Glutamatergic neuron (in vitro differentiated cells): Measurements from ENCODE around the gene CEP135. TPM values are rescaled to one million over a fixed set of nuclear protein-coding genes. Genes with fewer than 3 reads are reported as not detected.

Source experiments
- DNase-seq: peaks from one replicate; pipeline ENCODE4 v3.0.0; 2022
- H3K27ac Mint-ChIP-seq: one replicate; pipeline ENCODE4 v1.8.0; 2020; ENCODE audit warnings: mild to moderate bottlenecking, mixed read lengths, inconsistent platforms; ENCODE audit not compliant: unreplicated experiment
- H3K27me3 Mint-ChIP-seq: one replicate; pipeline ENCODE4 v1.8.0; 2020; ENCODE audit warnings: mild to moderate bottlenecking, moderate library complexity, mixed read lengths, inconsistent platforms; ENCODE audit not compliant: unreplicated experiment
- H3K36me3 Mint-ChIP-seq: one replicate; pipeline ENCODE4 v1.8.0; 2020; ENCODE audit warnings: mild to moderate bottlenecking, mixed read lengths, inconsistent platforms; ENCODE audit not compliant: unreplicated experiment
- H3K4me1 Mint-ChIP-seq: one replicate; pipeline ENCODE4 v1.8.0; 2020; ENCODE audit warnings: mild to moderate bottlenecking, low read depth, mixed read lengths, inconsistent platforms; ENCODE audit not compliant: unreplicated experiment
- H3K4me3 Mint-ChIP-seq: one replicate; pipeline ENCODE4 v1.8.0; 2020; ENCODE audit warnings: mild to moderate bottlenecking, mixed read lengths, inconsistent platforms; ENCODE audit not compliant: unreplicated experiment
- H3K9me3 Mint-ChIP-seq: one replicate; pipeline ENCODE4 v1.8.0; 2020; ENCODE audit warnings: mild to moderate bottlenecking, moderate library complexity, mixed read lengths, inconsistent platforms; ENCODE audit not compliant: unreplicated experiment
- total RNA-seq: library from RNA; stranded (reverse); fragmentation: NEBNext Ultra II Directional; extraction: Animal tissue kit (Norgen Biotek cat#: 25700); gene quantifications from one replicate; pipeline ENCODE4 v1.2.1, GENCODE V29; 2021; ENCODE audit not compliant: unreplicated experiment
- TF ChIP-seq, protein P1 (sequence below): fragments of 200-600 bp; sonication (generic); IDR thresholded peaks from one replicate; pipeline ENCODE4 v1.5.0; 2021; ENCODE audit not compliant: partially characterized antibody, unreplicated experiment

CEP135 gene
- total RNA-seq, 1 donor from 2014 or later, result 4.2 TPM

DNA sequence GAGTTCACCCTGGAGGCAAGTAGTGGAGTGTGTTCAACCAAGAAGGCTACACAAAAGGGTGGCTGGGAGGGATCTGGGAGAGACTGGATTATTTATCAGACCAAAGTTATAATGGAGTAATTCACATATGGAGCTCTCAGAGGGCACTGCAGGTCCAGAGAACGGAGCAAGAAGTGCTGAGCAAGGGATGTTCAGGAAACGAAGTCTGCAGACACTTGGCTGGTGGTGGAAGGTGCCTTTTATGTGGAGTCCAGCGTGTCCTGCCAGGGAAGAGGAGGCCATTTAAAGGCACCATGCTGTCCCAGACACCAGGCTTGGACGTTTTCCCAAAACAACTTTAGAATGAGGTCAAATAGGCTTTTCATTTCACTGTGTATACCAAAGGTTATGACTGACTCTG is 130.1 kb downstream of the CEP135 start:
- H3K9me3 Mint-ChIP-seq, result peaks cover 8% of the 10 kb centered on the region
- no peak for DNase-seq
- H3K4me1 Mint-ChIP-seq, result peaks cover 13% of the 10 kb centered on the region
- H3K27me3 Mint-ChIP-seq, result peaks cover 4% of the 10 kb centered on the region
- TF ChIP-seq, protein P1, sequence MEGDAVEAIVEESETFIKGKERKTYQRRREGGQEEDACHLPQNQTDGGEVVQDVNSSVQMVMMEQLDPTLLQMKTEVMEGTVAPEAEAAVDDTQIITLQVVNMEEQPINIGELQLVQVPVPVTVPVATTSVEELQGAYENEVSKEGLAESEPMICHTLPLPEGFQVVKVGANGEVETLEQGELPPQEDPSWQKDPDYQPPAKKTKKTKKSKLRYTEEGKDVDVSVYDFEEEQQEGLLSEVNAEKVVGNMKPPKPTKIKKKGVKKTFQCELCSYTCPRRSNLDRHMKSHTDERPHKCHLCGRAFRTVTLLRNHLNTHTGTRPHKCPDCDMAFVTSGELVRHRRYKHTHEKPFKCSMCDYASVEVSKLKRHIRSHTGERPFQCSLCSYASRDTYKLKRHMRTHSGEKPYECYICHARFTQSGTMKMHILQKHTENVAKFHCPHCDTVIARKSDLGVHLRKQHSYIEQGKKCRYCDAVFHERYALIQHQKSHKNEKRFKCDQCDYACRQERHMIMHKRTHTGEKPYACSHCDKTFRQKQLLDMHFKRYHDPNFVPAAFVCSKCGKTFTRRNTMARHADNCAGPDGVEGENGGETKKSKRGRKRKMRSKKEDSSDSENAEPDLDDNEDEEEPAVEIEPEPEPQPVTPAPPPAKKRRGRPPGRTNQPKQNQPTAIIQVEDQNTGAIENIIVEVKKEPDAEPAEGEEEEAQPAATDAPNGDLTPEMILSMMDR, result no peak
- H3K4me3 Mint-ChIP-seq, result no peak overlapping the region
- H3K36me3 Mint-ChIP-seq, result peaks cover 11% of the 10 kb centered on the region
- H3K27ac Mint-ChIP-seq, result peak overlapping the region; percentile 2

DNA sequence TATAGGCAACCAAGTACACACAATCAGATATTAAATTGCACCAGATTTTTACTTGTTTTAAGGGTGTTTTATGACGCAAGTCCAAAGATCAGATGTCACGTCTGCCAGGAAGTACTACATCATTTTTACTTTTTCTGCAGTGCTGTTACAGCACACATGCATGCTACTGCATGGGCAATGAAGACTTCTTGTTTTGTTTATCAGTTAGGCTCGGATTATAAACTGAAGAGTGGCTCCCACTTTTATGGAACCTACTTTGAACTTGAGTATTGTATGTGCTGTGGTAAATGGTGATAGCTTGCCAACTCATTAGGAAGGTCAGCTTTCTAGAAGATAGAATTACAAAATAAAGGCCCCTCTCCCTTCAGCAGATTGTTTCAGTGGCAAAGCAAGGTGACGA is 131.6 kb downstream of the CEP135 start:
- H3K36me3 Mint-ChIP-seq, result peaks cover 11% of the 10 kb centered on the region
- no peak overlapping the region for H3K4me3 Mint-ChIP-seq
- no peak overlapping the region for H3K27ac Mint-ChIP-seq
- peaks cover 8% of the 10 kb centered on the region for H3K9me3 Mint-ChIP-seq
- DNase-seq, result no peak
- peaks cover 22% of the 10 kb centered on the region for H3K4me1 Mint-ChIP-seq
- TF ChIP-seq, protein P1, result no peak
- H3K27me3 Mint-ChIP-seq, result peaks cover 4% of the 10 kb centered on the region

DNA sequence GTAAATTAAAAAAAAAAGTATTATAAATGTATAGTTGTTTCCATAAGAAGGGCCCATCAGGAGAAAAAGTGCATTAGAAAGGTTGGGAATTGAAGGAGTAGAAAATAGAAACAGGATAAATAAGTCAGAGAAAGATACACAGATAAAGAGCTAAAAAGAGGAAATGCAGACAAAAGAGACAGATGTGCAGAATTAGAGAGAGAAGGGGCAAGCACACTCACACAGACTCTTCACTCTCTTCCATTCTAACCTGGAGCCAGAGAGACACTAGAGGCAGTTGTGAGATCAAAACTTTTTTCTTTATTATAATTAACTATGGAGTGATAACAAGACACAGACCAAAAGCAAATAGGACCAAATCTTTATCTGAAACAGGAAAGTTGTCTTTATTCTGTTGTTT is 134.1 kb downstream of the CEP135 start:
- peaks cover 21% of the 10 kb centered on the region for H3K4me1 Mint-ChIP-seq
- TF ChIP-seq, protein P1, result no peak
- H3K27me3 Mint-ChIP-seq, result no peaks in the 10 kb centered on the region
- peak overlapping the region; percentile 67 for H3K27ac Mint-ChIP-seq
- H3K9me3 Mint-ChIP-seq, result no peaks in the 10 kb centered on the region
- no peak for DNase-seq
- H3K4me3 Mint-ChIP-seq, result peak overlapping the region; percentile 5
- H3K36me3 Mint-ChIP-seq, result peaks cover under 1% of the 10 kb centered on the region

Other genes starting within 250 kb of the CEP135 start
- 0.83 TPM for gene EXOC1L, start 129.2 kb upstream of the CEP135 start, total RNA-seq
- 102 TPM for gene EXOC1, start 95.3 kb upstream of the CEP135 start, total RNA-seq